ENCODE data around the gene RMND5B. TPM values are rescaled to one million over a fixed set of nuclear protein-coding genes. Genes with fewer than 3 reads are reported as not detected.

RMND5B gene
- total and polyA plus RNA-seq, 2 donors (not counting 1 experiment from before 2014, with no cell fraction given) = 46.1 to 52.7 TPM

GRCh38 chr5:178113841-178114324, 16.9 kb upstream of the RMND5B start:
- no peaks in the 10 kb centered on the region for H3K27me3 ChIP-seq (replicated peaks in 1 of 4; ENCODE audit: control extremely low read depth in 1 of 4, control insufficient read depth in 3 of 4, insufficient read depth in 4 of 4, low read length in 3 of 4)
- H3K4me1 Mint-ChIP-seq = peaks cover 66% of the 10 kb centered on the region
- H3K79me2 ChIP-seq (ENCODE audit: control insufficient read depth, insufficient read depth, low read length) = peaks cover 1% of the 10 kb centered on the region
- H4K20me1 ChIP-seq (ENCODE audit: control insufficient read depth, insufficient read depth, low read length, poor library complexity, severe bottlenecking) = peaks cover 36% of the 10 kb centered on the region
- H3K9ac ChIP-seq (ENCODE audit: low read length) = peak overlapping the region; percentile 73
- intact Hi-C loops (cut with micrococcal nuclease) = loop anchor here (1.0 to 10.0 kb wide), 3 partner anchors 38 to 799 kb away; partner anchors contain the start of gene MXD3
- peak overlapping the region; percentile 95 for H3K4me2 ChIP-seq (replicated peaks; ENCODE audit: low read depth, low read length, poor library complexity, severe bottlenecking)
- under 1% methylated on average over 39 of the region's 41 CpGs for WGBS (ENCODE audit: insufficient coverage)
- POLR2A ChIA-PET = interaction anchor here (0.6 to 1.4 kb wide), 4 partner anchors 30 to 759 kb away, joined by 3 to 4 read pairs (median 3); partner anchors contain the start of gene NHP2
- CTCF ChIA-PET = interaction anchor here (1.4 to 8.6 kb wide), 3 partner anchors 24 to 40 kb away, joined by 3 to 92 read pairs (median 3); partner anchors contain the start of gene NHP2
- no peaks in the 10 kb centered on the region for H3K27me3 Mint-ChIP-seq
- DNase-seq = peak; percentile 65
- peak overlapping the region; percentile 18 to 85 (median 74) for H3K4me3 ChIP-seq (ENCODE audit: control extremely low read depth in 1 of 5, extremely low read depth in 1 of 5, insufficient read depth in 1 of 5, low read depth in 2 of 5, low read length in 4 of 5)
- no peaks in the 10 kb centered on the region for H3K9me3 Mint-ChIP-seq (ENCODE audit: insufficient read depth)
- peak overlapping the region; percentile 94 for H3K4me3 Mint-ChIP-seq
- ATAC-seq (ENCODE audit: low read depth) = no peak
- peak overlapping the region; percentile 86 to 89 for H3K27ac ChIP-seq (ENCODE audit: low read length in 2 of 2)
- H2AFZ ChIP-seq (ENCODE audit: insufficient read depth, low read depth, low read length, poor library complexity, severe bottlenecking) = peak overlapping the region; percentile 64
- no peaks in the 10 kb centered on the region for H3K9me3 ChIP-seq (ENCODE audit: control extremely low read depth in 1 of 3, control insufficient read depth in 2 of 3, insufficient read depth in 1 of 3, low read length in 2 of 3)
- no peaks in the 10 kb centered on the region for H3K36me3 ChIP-seq (replicated peaks in 1 of 2; ENCODE audit: control extremely low read depth in 1 of 2, control insufficient read depth in 1 of 2, extremely low read depth in 1 of 2, insufficient read depth in 2 of 2, low read length in 1 of 2)
- H3K27ac Mint-ChIP-seq = peak overlapping the region; percentile 93
- TF ChIP-seq, protein P1, sequence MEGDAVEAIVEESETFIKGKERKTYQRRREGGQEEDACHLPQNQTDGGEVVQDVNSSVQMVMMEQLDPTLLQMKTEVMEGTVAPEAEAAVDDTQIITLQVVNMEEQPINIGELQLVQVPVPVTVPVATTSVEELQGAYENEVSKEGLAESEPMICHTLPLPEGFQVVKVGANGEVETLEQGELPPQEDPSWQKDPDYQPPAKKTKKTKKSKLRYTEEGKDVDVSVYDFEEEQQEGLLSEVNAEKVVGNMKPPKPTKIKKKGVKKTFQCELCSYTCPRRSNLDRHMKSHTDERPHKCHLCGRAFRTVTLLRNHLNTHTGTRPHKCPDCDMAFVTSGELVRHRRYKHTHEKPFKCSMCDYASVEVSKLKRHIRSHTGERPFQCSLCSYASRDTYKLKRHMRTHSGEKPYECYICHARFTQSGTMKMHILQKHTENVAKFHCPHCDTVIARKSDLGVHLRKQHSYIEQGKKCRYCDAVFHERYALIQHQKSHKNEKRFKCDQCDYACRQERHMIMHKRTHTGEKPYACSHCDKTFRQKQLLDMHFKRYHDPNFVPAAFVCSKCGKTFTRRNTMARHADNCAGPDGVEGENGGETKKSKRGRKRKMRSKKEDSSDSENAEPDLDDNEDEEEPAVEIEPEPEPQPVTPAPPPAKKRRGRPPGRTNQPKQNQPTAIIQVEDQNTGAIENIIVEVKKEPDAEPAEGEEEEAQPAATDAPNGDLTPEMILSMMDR (IDR thresholded peaks at IDR 0.05) = no peak
- no peak for TF ChIP-seq EZH2 (IDR thresholded peaks at IDR 0.05; ENCODE audit: borderline replicate concordance, insufficient read depth, low read depth, low read length, poor library complexity, severe bottlenecking)
- H3K4me1 ChIP-seq (ENCODE audit: control insufficient read depth in 2 of 2, insufficient read depth in 2 of 2, low read length in 2 of 2) = peaks cover 55 to 62% of the 10 kb centered on the region in 2 donors
